GM12892 (cell line): ENCODE measurements around the gene PCIF1.

Source experiments
- POLR2A ChIP-seq: IDR thresholded peaks from 2 replicates; pipeline ENCODE4 v1.6.1; 2011; ENCODE audit warnings: low read depth, low read length, control low read depth
- POLR2AphosphoS5 ChIP-seq: IDR thresholded peaks from 2 replicates; pipeline ENCODE4 v1.6.1; 2011; ENCODE audit warnings: low read depth, low read length, control low read depth

DNA sequence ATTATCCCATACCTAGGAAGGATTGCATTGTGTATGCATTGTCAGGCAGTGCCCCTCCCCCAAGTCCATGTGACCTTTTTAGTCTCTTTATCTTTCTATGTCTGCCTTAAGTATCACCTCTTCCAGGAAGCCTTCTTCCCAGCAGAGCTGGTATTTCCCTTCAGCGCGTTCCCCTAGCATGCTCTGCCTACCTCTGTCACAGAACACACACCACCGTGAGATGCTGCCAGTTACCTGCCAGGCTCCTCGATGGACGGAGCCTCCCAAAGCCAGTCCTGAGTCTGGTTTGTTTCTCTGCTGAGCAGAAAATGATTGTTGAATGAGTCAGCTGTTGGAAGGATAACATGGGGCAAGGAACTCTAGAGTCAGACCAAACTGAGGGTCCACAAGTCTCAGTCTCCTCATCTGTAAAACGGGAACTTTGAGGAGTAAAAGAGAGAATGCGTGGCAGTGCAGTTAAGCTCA lies 48.8 kb downstream of the PCIF1 start:
- TF ChIP-seq POLR2A (no peak), POLR2AphosphoS5 (no peak)
